Measurements from ENCODE around the gene NSMCE3. TPM values are rescaled to one million over a fixed set of nuclear protein-coding genes. Genes with fewer than 3 reads are reported as not detected.

Gene NSMCE3
- total RNA-seq: 15.9 TPM

DNA sequence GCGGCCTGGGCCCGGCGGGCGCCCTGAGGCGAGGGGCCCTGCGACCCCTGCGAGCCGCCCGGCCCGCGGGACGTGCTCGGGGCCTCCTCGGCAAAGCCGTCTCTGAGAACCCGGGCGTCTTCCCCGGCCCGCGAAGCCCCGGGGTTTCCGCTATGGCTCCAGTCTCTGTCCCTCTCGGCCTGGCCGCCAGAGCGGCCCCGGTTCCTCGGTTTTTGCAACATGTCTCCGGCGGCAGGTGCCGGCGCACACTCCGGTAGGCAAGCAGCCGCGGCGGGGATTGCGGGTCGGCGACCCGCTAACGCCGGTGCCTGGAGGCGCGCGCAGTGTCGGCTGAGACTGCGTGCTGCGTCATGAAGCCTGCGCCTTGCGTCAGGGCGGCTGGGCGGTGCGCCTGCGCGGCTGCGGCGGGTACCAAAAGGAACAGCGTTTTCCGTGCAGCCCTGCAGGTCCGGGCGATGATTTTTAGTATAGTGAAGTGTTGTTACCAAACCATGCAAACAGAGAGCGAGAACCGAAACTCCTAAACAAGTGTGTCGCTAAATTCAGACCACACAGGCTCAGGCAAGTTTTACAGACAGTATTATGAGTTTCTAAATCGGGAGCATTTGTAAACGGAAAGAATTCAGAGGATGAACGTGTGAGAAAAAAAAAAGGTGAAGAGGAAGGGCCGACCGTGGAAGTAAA is at the start of gene NSMCE3:
Gene NSMCE3, minus strand, starts transcription at position 338 of the 684 bp plus-strand sequence. Its CDS starts 117 bp downstream, at position 221.
- peak; percentile 80 to 81 for DNase-seq (ENCODE audit: low spot score in 2 of 2)
- FAIRE-seq: no peak

DNA sequence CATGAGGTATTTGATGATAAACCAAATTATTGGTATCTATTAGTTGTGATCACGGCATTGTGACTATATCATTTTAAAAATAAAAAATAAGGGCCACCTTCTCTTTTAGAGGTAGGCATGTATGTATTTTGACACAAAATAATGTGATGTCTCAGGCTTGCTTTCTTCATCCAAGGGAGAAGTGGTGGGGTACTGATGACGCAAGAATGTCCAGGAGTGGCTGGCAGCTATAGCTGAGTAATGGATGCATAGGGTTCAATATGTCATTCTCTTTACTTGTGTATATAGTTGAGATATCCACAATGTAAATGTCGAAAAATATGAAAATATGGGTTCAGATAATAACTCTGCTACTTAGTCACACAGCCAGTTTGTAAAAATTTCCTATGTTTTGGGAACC is 46.8 kb upstream of the NSMCE3 start:
- FAIRE-seq (no peak), DNase-seq (ENCODE audit: low spot score in 2 of 2) (no peak)

DNA sequence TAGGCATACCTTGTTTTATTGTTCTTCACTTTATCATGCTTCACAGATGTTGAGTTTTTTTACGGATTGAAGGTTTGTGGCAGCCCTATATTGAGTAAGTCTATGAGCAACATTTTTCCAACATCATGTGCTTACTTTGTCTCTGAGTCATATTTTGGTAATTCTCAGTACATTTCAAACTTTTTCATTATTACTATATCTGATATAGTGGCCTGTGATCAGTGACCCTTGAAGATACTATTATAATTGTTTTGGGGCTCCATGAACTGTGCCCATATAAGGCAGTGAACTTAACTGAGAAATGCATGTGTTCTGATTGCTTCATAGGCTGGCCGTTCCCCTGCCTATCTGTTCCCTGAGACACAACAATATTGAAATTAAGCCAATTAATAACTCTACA is 42.8 kb upstream of the NSMCE3 start:
- FAIRE-seq: no peak

DNA sequence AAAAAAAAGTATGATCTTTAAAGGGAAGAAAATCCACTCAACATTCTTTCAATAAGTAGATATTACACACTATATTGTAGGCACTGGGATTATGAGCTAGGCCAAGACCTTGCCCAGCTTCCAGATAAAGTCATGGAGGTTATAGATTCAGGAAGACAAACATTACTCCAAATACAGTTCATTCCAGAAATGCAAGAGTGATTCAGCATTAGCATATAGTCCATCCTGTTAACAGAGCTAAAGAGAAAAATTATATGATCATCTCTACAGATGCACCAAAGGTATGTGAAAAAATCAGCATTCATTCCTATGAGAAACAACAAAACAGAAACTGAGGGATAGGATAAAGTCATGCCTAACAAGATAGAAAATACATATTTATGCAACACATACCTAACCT is 42.1 kb upstream of the NSMCE3 start:
- FAIRE-seq (no peak), DNase-seq (ENCODE audit: low spot score in 2 of 2) (no peak)

More for the DNA sequence above, 42.8 kb upstream of the NSMCE3 start:
- no peak for DNase-seq (ENCODE audit: low spot score in 2 of 2)

DNA sequence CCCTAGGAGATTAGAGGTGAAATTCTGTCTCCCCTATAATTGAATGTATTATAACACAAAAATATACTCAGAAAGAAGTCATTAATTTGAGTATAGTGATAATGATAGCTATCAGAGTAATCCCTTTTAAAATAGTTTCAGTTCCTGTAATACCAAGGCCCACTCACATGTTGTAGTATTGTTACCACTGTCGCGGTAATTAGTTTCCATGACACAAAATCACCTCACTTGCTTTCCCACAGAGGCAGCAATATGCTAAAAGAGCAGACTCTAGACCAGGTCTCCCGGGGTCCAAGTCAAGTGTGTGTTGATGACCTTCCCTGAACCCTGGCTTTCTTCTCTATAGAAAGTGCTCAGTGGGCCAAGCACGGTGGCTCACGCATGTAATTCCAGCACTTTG is 39.5 kb upstream of the NSMCE3 start:
- DNase-seq (ENCODE audit: low spot score in 2 of 2): no peak
- FAIRE-seq: no peak

DNA sequence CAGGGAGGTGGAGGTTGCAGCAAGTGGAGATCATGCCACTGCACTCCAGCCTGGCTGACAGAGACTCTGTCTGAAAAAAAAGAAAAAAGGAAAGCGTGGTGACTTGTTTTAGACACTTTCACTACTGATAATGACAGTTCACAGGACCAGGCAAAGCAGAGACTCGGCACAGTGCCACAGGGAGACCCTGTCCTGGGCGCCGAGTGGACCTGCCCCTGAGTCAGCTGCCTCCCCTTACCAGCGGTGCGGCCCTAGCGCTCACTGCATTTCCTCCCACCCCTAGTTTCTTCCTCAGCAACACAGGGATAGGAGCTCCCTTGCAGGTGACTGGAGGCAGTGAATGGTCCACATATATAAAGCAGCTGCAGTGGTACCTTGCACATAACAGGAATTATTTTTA is 38.7 kb upstream of the NSMCE3 start:
- FAIRE-seq: no peak
- no peak for DNase-seq (ENCODE audit: low spot score in 2 of 2)

DNA sequence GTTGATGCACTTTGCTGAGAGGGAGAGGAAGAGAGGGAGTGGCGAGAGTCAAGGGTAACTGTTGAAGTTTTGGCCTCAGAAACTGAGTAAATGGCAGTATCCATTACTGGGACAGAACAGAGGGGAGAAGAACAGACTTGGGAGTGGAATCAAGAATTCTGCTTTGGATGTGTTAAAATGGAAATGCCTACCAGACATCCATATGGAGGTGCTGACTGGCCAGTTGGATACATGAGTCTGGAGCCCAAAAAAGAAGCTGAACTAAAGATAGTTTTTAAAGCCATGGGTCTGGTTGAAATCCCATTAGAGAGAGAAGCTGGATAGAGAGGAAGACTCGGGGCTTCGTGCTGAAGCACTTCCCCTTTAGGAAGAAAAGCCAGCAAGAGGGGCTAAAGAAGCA is 35.9 kb upstream of the NSMCE3 start:
- DNase-seq (ENCODE audit: low spot score in 2 of 2) (no peak), FAIRE-seq (no peak)

DNA sequence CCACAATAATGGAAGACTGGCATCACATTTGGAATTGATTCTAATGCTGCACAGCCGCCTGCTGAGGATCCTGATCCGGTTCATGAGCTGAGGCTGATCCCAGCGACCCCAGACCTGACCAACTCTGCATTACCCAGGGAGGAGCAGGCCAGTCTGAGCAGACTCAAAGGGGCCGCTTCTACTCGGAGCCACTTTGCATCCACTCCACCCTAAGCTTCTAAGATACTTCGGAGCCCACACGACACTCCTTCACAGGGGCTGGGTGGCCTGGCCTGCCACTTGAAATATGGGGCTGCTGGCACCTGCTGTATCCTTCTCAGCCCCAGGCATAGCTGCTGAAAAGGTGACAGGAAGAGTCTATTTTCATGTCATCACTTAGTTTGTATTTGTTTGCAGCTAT is 33.2 kb upstream of the NSMCE3 start:
- FAIRE-seq: no peak
- no peak for DNase-seq (ENCODE audit: low spot score in 2 of 2)

DNA sequence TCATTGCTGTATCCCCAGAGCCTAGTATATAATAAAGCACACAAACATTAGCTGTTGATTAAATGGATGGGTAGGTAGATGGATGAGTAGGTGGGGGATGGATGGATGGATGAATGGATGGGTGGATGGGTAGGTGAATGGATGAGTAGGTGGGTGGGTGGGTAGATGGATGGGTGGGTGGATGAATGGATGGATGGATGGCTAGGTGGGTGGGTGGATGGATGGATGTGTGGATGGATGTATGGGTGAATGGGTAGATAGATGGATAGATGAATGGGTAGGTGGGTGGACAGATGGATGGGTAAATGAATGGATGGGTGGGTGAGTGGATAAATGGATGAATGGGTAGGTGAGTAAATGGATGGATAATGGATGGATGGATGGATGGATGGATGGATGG is 30.2 kb upstream of the NSMCE3 start:
- FAIRE-seq: no peak
- no peak for DNase-seq (ENCODE audit: low spot score in 2 of 2)

DNA sequence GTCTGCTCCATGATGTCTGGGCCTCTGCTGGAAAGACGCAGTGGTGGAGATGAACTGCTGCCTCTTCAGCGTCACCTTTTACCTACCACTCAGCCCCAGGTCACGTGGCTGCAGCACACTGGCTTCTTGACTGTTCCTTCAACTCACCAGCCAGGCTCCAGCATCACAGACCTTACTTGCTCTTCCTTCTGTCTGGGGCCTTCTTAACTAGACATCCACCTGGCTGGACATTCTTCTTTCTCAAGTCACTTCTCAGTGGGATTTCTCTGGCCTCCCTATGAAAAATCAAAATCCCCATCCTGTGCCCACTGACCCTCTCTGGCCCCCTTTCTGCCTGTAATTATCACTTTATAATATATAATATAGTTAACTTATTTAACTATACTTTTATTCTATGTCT is 29.7 kb upstream of the NSMCE3 start:
- no peak for FAIRE-seq
- DNase-seq (ENCODE audit: low spot score in 2 of 2): no peak

DNA sequence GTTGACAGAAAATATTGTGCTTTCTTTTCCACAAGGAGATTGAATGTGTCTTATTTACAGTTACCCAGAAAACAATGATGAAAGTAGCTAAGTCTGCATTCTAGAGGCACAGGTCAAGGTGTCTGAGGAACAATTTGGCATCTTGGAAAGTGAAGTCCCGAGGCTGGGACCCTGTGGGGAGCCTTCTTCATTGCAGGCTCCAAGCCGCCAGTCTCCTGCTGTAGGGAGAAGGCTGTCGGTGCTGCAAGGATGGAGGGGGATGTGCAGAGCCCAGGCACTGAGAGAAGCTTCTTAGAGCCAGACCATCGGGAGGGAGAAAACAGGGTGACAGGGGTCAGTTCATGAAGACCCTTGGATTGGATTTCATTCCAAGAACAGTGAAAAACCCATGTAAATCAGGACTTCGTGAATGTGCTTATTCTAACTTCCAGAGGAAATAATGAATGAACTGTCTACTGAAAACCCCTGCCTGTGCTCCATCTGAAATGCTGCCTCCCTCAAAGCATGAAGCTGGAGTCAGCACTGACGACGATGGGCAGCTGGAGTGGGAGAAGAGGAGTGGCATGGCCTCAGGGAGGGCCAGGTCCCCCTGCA is 25.2 kb upstream of the NSMCE3 start:
- FAIRE-seq (no peak), DNase-seq (ENCODE audit: low spot score in 2 of 2) (no peak)

DNA sequence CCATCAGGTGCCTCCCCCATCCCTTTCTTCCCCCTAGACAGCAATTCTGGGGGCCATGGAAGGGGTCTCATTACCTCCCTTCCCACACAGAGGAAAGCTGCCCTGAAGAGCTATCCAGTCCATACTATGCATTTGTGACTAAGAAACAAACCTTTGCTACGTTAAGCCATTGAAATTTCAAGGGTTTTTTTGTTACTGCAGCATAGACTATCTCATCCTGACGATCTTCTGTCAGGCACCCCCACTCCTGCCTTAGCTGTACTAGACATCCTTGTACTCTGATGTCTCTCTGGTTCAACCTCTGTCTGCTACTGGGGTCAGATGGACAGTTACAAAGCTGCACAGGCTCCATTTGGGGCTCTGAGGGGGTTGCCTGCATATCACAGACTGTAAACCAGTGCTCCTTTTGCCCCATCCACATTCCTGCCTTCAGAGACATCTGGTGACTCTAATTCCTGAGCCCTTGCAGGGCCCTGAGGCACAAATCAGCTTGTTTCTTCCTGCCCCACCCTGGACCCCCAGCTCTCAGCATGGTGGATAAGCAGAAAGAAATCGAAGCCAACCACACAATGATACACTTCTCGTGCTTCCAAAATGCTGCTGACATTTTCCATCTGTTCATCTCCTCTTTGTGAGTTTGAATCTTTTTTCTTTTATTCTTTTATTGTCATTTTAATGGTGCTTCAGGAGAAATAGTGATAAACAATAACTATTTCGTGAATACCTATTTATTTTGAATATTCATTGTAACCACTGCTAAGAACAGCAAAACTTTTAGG is 21.6 kb upstream of the NSMCE3 start:
- FAIRE-seq: no peak
- DNase-seq (ENCODE audit: low spot score in 2 of 2): no peak

DNA sequence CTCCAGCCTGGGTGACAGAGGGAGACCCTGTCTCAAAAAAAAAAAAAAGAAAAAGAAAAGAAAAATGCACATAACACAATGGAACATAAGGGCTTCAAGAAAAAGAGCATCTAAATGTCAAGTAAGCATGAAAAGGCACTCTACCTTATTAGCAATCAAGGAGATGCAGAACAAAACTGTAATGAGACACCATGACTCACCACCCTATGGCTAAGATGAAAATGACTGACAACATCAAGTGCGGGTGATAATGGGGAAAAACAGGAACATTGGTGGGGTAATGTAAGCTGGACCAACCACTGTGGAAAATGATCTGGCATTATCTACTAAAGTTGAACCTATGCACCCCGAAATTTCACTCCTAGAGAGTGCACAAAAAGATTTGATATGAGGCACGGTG is 19.6 kb upstream of the NSMCE3 start:
- FAIRE-seq (no peak), DNase-seq (ENCODE audit: low spot score in 2 of 2) (no peak)

DNA sequence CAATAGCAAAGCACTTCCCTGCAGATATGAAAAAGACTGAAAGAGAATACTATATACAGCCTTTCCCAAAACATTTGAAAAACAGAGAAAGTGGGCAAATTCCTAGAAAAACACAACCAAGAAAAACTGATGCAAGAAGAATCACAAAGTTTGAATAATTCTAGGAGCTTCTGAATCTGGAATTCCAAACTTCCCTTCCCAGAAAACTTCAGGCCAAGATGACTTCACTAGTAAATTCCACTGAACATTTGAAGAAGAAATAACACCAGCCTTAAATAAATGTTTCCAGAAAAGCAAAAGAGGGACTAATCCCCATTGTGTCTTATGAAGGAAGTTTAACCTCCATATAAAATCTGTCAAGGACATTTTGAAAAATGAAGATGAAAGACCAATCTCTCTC is 15.8 kb upstream of the NSMCE3 start:
- no peak for FAIRE-seq
- DNase-seq (ENCODE audit: low spot score in 2 of 2): no peak

DNA sequence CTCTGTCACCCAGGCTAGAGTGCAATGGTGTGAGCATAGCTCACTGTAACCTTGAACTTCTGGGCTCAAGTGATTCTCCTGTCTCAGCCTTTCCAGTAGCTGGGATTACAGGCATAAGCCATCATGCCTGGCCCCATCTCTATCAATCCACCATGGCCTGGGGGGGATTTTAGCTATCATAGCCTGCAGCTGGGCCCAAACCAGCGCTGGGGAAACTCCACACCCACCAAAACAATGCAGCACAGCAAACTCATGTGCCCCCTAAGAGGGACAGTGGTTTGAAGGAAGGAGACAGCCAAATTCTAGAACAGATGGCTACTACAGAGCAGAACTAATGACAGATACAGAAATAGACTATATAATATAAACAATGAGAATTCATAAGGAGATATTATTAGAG is 13.8 kb upstream of the NSMCE3 start:
- DNase-seq (ENCODE audit: low spot score in 2 of 2) (no peak), FAIRE-seq (no peak)

DNA sequence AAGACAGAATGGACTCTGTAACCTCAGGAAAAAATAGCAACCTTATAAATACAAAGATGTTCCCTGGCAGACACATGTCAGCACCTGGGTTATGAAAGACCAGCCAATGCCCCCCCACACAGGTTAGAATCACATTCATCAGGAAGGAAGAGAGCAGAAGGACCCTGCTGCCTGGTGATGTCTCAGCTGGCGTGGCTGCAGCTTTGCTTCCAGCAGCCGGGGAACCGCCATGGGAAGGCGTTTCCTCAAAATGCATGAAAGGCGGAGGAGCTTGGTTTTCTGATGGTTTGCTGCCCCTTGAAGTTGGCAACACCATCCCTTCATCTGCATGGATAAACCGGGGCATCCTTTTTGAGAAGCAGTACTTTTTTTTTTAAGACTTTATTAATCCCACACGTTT is 10.9 kb upstream of the NSMCE3 start:
- no peak for DNase-seq (ENCODE audit: low spot score in 2 of 2)
- no peak for FAIRE-seq

DNA sequence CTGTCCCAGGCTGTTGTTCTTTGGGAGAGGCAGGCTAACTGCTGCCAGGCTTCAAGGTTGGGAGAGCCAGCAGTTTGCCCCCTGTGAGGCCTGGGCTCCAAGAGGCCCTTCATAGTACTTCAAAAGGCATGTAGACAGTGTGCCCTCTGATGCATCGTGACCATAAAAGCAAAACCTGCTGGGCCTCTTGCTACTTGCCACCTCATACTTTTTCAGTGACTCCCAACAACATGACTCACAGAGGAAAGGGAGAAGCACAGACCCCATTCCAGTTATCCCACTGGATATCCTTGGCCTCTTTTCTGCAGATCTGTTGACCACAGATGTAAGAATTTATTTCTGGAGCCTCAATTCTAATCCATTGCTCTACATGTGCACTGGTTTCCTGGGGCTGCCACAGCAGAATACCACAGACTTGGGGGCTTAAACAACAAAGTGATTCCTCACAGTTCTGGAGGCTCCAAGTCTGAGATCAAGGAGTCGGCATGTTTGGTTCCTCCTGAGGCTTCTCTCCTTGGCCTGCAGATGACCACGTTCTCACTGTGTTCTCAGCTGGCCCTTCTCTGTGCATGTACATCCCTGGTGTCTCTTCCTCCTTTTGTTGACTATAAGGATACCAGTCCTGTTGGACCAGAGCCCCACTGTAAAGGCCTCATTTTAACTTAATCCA is 8.9 kb upstream of the NSMCE3 start:
- no peak for DNase-seq (ENCODE audit: low spot score in 2 of 2)
- FAIRE-seq: no peak

DNA sequence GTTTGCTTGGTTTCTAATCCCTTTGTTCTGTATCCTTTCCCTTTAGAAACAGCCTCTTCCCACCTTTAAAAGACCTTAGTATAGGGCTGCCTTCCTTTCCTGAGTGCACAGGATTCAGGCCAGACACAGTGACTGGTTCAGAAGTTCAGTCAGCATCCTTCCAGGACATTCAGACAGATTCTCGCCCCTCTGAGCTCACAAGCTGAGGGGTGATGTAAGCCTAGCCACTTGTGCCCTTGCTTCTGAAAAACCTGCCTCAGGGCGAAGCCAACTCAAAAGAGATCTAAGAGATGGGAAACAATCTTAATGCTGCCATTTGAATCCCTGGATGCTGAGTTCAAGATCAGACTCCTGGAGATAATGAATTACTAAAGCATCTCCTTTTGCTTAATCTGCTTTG is 6.7 kb upstream of the NSMCE3 start:
- FAIRE-seq (no peak), DNase-seq (ENCODE audit: low spot score in 2 of 2) (no peak)

DNA sequence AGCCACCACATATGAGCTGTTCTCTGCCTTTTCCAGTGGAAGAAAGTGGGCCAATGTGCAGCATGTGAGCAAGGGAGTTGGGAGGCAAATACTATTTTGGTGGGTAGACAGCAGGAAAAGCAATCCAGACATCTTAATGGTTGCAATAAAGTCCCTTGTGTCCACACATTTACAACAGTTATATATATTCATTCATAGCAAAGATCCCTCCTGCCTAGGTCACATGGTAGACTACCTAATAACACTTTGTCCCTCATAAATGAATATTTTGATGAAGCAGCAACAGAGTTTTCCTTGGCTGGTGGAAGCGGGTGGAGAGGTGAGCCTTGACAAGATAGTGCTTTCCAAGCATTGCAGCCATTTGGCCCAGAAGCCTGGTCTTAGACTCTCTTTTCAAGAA is 6.2 kb upstream of the NSMCE3 start:
- FAIRE-seq (no peak), DNase-seq (ENCODE audit: low spot score in 2 of 2) (no peak)

DNA sequence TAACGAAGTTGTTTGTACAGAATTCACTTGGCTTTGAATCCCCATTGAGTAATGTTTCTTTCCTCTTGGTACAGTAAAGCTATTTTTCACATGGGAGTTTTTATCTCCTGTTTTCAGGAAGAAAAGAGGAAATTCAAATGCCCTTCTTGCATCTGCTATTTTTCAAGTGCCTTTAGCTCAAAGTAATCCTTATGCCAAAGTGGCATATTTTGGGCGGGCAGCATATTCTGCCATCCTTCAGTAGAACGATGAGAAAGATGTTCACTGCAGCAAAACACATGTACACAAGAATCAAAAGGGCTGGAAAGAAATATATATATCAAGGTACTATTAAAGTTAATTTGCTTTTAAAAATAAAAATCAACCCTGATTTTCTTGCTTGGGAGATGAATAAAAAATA is 5.3 kb upstream of the NSMCE3 start:
- FAIRE-seq: no peak

DNA sequence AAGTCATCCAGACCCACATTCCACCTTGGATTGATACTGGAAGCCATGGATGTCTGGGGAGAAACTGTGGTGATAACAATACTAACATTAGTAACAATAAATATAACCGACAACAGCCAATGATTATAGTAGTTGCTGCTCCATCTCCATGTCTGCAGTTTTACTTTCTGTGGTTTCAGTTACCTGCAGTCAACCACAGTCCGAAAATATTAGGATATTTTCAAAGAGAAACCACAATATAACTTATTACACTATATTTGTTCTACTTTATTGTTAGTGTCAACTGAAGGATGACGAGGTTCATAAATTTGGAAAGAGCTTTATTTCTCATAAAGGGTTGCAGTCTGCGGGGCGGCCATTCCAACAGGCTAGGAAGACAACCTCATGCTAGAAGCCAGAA is 2.6 kb upstream of the NSMCE3 start:
- DNase-seq (ENCODE audit: low spot score in 2 of 2): no peak
- FAIRE-seq: no peak

More for the DNA sequence above, 5.3 kb upstream of the NSMCE3 start:
- no peak for DNase-seq (ENCODE audit: low spot score in 2 of 2)
